ENCODE results near the gene NFIX.

NFIX gene

DNA sequence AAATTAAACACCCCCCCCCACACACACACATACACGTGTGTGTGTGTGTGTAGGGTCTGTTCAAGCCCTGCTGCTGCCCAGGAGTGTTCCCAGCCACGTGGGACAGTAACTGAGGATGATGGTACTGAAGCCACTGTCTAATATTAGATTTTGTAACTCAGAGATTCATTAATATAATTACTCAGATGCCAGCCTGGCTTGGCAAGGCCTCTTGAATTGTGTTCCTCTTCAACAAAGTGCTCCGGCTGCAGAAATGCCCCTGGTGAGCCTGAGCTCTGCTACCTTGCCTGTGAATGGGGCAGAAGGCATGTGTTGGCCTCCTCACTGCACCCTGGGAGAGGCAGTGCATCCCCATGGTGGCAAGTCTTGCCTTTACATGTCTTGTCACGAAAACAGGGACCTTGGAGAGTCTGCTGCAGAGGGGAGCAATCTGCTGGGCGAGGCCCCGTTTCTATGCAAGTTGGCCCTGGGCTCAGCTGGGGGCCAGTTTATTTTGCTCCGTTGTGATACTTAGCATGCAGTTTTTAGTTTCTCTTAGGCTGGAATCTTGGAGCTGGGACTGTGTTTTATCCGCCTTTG, 44.0 kb downstream of the NFIX start:
- no peak for DNase-seq

DNA sequence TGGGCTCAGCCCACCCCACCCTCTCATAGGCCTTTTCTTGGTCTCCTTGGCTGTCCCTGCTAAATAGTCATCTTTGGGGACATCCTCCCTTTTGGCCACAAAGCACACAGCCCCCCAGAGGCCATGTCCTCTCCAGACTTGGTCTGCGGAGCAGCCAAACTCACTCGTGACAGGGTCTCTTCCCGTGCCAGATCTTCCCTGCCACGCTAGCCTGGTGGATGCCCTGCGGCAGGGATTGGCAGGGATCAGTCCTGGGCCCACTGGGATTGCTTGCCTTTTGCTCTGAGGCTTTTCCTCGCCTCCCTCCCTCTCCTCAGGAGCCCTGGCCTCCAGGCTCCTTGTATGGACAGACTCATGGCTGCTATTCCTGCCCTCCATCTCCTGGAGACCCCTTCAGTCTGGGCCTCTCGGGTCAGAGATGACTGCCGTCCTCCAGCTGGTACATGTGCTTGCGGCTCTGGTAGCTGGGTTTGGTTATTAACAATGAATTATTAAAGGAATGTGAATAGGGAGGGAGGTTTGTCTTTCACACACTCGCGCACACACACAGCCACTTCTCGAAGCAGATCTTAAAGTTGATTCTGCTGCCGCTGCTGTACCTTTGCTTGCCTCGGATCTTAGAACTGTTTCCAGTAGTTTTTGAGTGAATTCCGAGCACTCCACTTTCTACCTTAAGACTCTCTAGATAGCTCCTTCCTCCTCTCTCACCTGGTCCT, 45.1 kb downstream of the NFIX start:
- DNase-seq: no peak

DNA sequence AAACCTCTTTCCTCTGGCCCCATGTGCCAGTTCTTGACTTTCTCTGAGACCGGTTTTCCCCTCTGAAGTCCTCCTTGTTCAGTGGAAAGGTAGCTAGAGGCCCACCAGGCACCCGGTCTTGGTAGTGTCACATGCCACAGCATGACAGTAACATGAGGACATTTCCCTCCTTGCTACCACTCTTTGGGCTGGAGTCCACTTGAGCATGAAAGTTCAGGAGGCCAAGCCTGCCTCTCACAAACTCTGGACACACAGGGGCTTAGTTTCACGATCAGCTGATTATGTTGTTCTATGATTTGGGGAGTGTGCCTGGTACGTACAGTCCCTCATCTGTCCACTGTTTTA, 45.6 kb downstream of the NFIX start:
- no peak for DNase-seq

DNA sequence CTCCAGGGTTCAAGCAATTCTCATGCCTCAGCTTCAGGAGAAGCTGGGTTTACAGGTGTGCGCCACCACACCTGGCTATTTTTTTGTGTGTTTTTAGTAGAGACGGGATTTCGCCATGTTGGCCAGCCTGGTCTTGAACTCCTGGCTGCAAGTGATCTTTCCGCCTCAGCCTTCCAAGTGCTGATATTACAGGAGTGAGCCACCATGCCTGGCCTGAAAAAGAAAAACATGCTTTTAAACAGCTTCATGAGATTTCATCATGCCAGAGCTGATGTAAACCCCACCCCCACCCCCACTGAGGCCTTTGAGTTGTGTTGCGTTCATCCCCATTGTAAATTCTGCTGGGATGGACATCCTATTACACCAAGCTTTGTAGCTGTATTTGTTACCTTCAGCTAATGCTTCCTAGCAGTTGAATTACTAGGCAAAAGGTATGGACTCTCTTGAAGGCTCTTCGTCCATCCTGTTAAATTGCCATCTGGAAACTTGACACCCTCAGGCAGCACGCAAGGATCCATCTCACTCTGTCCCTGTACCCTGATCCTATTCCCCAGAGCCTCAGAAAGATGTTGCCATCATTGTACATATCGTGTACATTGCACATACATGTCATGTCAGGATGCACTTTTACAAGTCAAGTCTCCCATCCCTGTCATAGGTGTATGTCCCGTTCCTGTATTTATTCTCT, 47.3 kb downstream of the NFIX start:
- DNase-seq: no peak

DNA sequence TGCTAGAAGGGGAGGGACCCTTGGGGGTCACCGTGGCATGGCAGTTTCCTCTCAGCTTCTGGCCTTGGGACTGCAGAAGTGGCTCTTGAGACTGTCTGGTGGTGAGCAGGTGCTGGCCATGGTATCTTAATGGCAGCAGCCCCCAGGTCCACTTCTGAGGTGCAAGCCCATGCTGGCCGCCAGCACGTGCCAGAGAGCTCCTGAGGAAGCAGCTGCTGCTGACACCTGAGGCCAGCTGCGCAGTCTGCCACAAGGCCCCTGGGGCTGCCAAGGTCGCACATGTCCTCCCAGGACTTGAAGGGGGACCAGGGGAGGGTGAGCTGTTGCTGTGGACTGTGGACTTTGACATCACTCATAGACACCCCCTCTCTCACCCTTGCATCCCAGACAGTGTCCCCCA, 48.0 kb downstream of the NFIX start:
- DNase-seq: no peak

DNA sequence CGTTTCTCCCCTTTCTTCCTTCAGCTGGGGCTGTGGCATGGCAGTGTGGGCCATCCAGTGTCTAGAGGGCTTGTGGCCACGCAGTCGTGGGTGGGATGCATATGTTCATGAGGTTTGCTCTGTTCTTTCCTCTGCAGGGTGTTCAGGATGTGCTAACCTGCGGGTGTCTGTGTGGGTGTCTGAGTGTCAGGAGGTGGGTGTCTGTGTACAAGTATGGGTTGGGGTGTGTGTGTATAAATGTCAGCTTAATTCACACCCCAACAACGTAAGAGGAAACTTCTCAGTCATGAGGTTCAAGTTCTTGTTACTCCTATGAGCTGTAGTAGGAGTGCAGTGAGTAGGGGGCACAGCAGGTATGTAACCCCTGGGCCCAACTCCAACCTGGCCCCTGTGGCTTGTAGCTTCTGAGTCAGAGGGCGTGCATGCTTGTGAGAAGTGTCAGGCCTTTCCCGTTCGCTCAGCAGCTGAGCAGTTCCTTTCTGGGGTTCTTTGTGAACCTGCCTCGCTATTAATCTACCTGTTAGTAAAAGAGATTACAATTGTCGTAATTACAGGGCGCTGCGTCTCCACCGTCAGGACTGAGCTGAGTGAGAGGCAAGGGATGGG, 49.1 kb downstream of the NFIX start:
- no peak for DNase-seq

DNA sequence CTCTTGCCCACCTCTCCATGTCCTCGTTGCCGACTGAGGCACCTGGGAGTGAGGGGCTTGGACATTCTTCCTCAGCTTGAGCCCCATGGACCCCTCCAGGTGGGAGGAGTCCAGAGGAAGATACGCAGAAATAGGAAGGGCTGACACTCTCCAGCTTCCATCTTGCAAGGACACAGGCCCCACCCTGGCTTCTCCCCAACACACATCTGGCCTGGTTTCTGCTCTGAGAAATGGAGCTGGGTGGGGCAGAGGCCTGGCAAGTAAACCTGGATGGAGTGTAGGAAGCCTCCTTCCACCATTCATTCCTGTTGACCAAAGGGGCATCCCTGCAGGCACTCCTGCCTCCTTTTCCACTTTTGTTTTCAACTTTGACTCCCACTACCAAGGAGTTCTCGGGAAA, 50.5 kb downstream of the NFIX start:
- no peak for DNase-seq

DNA sequence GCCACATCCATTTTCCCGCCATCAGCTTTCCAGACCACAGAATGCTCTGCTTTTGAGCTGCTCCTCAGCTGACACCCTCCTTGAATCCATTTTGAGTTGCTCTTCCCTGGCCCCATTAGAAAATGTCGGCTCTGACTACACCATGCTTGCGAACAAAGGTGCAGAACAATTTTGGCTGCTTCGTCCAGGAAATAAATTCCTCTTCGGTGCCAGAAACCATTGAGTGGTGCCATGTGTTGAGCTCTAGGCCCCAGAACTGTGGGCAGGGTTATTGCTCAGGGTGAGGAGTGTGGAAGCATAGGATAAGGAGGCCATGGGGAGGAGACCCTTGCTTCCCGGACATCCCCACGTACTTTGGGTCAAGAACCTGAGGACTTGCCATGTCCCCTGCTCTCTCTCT, 52.1 kb downstream of the NFIX start:
- DNase-seq: no peak

DNA sequence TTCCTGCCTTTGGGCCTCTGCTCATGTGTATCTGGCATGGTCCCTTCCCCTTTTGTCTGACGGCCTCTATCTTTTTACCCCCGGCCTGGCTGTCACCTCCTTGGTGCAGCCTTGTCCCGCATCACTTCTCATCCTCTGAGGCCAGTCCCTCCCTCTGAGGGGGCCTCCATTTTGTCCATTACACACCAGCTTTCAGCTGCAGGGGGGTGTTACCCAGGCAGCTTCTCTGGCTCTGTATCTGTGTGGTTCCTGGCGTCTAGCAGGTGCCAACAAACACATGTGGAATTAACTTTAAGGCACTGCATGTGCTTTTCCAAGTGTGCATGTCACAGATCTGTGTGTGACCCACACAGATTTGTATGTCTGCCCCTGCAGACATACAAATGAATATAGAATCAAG, 55.0 kb downstream of the NFIX start:
- DNase-seq: no peak

DNA sequence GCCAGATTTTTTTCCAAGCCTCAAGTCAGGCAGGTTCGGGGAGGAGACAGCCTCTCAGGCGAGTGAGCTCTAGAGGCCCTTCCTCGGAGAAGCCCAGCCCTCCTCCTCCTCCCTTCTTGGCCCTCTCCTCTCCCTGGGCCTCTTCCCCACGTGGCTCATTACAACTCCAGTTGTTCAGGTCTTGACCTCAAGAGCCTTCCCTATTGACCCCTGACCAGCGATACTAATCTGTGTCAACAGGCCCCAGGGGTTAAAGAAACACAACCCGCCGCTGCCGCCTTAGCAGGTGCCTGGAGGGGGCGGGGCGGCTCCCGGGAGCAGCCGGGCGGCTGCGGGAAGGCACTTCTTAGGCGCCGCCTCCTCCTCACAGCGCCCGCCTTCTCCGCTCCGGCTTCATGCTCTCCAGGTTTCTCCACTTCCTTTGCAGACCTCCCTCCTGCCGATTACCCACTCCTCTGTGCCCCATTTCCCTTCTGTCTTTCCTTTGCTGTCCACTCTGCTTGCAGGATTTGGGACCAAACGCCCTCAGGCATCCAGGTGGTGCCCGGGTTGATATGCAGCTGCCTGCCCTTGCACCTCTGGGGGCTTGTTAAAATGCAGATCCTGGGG, 56.4 kb downstream of the NFIX start:
- peak; percentile 8 for DNase-seq

DNA sequence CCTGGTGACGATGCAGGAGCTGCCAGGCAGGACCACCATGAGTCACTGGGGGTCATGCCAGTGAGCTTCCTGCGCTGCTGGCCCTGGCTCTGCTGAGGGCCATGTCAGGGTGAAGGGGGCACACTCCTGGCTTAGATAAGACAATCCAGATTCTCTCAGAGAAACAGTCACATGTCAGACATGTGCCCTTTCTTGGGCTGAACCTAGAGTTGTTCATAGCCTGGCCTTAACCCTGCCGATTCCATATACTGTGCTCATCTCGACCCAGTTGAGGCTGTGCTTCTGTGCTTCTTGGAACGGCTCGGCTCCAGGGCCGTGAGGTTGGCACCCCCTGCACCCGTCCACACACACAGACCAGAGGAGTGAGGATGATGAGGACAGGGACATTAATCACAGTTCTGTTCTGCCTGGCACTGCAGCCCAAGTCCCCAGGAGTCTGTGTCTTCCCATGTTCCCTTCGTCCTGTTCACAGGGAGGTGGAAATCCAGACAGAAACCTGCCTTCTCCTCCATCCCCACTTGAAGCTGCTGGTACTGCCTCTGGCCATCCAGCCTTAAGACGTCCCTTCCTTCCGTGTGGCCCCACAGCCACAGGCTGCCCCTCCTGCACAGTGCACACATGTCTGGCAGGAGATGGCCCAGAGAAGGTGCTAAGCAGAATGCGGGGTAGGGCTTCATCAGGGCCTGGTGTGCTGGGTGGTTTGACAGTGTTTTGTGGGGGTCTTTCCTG, 57.3 kb downstream of the NFIX start:
- no peak for DNase-seq

DNA sequence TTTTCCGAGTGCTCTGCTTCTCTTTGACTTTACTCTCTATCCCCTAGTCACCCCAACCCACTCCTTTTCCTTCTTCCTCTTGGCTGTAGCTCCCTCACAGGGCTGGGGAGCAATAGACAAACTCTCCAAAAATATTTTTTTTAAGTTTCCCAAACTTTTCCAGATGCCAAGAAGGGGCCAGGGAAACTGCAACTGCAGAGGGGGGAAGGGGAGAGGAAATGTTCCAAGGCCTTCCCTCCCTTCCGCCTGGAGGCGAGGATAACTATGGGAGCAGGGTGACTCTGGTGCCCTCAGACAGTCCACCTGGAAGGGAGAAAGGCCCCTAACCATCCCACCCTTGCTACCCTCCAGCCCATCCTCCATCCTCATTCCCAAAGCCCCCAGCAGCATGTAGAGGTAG, 58.0 kb downstream of the NFIX start:
- no peak for DNase-seq

DNA sequence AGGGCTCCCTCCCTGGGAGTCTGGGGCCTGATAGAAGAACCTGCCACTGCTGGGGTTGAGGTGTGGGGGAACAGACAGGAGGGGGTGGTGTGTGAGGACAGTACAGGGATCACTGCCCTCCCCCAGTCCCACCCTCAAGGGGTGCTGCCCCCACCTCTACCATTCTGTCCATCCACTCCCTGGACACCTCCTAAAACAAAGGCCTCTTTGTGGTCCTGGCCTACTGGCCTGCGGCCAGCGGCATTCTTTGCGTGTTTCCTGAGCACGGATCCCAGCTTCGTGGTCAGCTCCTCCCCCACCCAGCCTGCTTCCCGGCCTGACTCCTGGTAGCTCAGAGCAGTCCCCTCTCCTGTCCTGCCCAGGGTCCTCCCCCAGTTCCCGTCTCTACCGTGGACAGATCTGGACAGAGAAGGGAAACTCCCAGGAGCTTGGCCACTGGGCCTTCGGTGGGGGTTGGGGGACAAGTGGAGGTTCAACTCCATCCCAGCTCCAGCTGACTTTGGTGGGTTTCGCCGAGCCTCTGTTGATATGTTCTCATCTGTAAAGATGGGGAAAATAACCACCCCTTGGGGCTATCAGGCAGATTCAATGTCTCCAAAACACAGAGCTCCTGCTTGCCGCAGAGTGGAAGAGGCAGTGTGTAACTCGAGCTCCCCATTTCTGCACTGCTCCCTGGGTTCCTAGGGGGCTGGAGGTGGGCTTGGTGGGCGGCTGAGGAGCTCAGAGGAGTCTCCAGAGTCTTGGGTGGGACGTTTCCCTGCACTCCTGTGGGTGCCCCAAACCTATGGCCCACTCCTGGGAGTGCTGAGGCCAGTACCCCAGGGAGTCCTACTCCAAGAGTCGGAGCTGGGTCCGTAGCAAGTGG, 58.7 kb downstream of the NFIX start:
- DNase-seq: no peak

DNA sequence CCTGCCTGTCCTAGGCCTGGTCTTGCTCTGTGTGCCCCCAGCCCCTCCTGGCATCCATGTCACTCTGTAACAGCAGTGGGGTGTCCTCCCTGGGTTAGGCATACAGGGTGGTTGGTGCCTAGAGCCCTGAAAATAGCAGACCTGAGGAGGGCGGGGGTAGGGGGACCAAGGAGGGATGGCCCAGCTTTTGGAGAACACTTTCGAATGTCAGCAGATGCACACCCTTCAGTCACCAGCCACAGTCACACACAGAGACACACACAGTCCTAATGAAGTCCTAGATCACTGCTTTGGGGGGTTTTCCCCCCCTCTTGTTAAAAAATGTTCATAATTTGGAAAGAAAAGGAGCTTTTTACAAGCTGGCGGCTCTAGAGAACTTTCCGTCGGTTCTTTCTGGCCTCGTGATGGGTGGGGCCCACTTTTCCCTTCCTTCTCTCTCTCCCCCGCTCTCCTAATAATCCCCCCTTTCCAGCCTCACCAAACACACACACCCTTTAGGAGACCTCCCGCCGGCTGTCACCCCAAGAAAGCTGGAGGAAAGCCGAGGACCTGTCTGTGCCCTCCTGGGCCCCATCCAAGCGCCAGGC, 59.4 kb downstream of the NFIX start:
- no peak for DNase-seq

DNA sequence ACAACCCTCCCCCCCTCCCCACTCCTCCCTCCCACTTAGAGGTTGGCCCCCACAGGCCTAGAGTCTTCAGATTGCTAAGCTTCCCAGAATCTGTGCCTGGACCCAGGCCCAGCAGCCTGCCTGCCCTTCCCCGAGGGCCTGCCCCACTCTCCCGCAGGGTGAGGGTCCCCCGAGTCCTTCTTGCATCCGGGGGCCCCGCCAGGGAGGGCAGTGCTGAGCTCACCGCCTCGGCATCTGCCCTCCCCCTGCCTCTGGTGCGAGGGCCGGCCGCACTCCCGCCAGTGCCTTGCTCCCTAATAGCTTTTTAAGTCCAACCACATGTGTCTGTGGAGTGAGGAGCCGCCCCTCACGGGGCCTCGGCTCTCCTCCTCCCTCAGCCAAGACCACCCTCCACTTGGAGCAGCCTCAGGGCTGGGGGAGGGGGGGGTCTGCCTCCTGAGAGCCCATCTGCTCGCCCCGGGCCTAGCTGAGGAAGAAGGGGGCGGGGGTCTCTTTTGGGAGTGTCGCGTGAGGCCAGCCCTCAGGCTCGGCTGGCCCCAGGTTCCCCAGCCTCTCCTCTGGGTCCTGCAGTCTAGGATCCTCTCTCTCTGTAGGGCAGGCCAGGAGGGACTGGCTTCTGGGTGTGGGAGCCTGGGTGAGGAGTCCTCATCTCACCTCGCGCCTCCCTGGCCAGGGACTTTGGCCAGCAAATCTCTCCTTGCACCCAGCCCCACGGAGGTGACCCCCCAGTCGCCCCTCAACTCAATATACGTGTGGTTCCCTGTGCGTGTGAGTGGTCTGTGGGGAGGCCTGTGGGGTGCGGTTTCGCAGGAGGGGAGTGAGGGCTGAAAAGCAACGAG, 60.2 kb downstream of the NFIX start:
- no peak for DNase-seq

DNA sequence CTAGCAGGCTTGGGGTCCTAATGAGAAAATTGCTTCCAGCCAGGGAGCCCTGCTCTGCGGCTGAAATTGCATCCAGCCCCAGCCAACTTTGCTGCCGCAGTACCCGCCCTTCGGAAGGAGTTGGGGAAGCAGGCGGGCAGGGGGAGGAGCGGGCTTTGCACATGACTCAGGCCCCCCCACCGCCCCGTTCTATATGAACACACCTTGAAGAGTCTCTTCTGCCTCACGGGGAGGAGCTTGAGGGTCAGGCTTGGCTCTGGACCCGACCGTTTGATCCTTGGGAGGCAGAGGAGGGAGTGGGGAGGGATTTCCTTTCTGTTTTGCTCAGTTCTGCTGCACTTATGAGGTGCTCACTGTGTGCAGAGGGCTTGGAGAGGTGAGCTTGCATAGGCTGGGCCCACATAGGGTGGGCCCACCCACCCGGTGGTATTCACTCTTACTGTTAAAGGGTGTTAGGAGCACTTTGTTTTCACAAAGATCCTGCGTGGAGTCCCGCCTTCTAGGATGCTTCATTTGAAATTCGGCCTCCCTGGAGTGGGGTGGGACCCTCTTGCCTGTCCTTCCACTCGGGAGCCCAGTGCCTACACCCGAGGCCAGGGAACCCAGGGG, 60.9 kb downstream of the NFIX start:
- DNase-seq: no peak

DNA sequence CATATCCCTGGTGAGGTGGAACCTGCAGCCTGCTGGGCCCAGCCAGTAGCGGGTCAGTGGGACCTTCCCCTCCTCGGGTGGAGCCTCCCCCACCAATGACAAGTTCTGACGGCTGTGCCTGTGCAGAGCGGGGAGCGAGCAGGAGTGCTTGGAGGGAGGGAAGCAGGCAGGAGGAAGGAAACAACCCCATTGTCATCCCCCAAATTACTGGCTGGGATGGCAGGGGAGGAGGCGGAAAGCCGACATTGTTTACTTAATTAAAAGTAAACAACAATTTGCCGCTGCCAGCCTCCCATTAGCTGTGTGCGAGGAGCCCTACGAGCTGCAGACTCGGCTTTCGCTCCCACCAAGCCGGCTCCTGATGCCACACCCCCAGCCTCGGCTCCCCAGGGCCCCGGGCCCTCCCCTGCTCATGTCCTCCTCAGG, 61.9 kb downstream of the NFIX start:
- DNase-seq: no peak

DNA sequence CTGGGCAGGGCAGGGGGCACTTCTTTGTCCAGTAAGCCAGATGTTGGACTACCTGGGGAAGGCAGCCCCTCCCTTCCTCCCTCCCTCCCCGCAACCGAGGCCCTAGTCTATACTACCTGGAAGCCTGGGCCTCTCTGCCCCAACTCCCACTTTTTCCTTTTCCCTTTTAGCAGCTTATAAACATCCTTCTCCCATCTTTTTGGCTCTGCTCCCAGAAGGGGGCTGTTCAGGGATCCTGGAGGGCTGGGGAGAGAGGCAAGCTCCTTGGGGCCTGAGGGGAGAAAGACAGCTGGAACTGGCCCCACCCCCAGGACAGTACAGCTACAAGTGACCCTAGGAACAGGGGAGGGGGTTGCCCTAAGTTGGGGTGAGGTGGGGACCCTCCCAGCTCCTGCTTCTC, 62.5 kb downstream of the NFIX start:
- DNase-seq: no peak

DNA sequence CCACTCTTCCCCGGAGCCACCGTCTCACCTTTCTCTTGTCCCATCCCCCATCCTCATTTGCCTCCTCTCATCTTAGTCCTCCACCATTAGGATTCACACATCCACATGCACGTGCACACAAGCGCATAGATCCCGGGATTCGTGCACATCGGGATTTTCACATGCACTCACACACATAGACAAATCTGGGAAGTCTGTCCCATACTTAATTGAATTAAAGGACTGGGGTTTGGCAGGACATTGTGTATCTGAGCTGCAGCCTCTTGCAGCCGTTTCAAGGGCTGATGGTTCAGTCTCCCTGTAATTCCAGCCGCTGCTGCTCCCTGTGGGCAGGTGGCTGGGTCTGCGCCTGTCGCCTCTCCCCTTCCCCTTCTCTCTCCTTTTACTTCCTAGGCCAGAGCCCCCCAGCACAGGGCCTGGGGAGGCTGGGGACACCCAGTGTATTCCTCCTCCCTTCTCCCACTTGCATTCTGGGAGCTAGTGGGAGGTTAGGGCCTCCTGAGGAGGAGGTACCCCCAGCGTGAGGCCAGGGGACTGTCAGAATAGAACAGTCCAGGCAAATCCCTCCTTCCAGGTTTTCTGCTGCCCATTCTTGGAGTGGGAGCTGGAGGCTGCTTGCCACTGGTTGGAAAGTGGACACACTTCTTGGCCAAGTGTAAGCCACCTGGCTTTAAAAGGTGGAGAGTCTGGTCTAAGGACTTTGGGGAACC, 63.8 kb downstream of the NFIX start:
- DNase-seq: no peak

Data from activated CD4-positive, alpha-beta T cell treated with anti-CD3 and anti-CD28 coated beads, Interleukin-10, Interleukin-2, amounts not matched to agents 100 ng/mL and 50 ng/mL, durations not matched to agents 16 hours and 8 hours (primary cell).